Caco-2 (cell line): ENCODE results near the gene TWNK. TPM values are rescaled to one million over a fixed set of nuclear protein-coding genes. Genes with fewer than 3 reads are reported as not detected.

ENCODE experiments used
- BruUV-seq: library from RNA; stranded (reverse); fragments of 400-500 nt; replicated peaks from 2 replicates; lab custom pipeline; 2021; lab: Mats Ljungman, UMichigan
- CTCF ChIA-PET: fragments of 300-600 bp; sonication (Branson Sonifier 250); formaldehyde crosslinking; loops from one replicate; lab custom pipeline; 2022; ENCODE audit warnings: antibody characterized with exemption; lab: Charles Lee
- POLR2A ChIA-PET: fragments of 300-600 bp; sonication (Branson Sonifier 250); formaldehyde crosslinking; loops from one replicate; lab custom pipeline; 2022; ENCODE audit warnings: antibody characterized with exemption; lab: Charles Lee
- DNase-seq, 2 experiments: peaks; one replicate each; pipeline versions ENCODE4 v3.0.0 to v3.0.0-alpha.2; 2020 to 2022
- H3K27me3 ChIP-seq: replicated peaks from 2 replicates; pipeline ENCODE4 v1.6.0; 2011; ENCODE audit warnings: low read length; ENCODE audit not compliant: control insufficient read depth, insufficient read depth
- H3K36me3 ChIP-seq: 2 replicates; pipeline ENCODE4 v1.5.1; 2011; ENCODE audit warnings: low read length; ENCODE audit not compliant: control insufficient read depth, insufficient read depth
- H3K4me1 ChIP-seq: fragments of 250-450 bp; sonication (Bioruptor Pico); 2 replicates; pipeline ENCODE4 v1.5.1; 2020; ENCODE audit warnings: mild to moderate bottlenecking
- H3K4me3 ChIP-seq: 2 replicates; pipeline ENCODE4 v1.5.1; 2011; ENCODE audit warnings: low read depth, mild to moderate bottlenecking, control low read depth, low read length
- H3K9me3 ChIP-seq: fragments of 250-450 bp; sonication (Bioruptor Pico); 2 replicates; pipeline ENCODE4 v1.5.1; 2020; ENCODE audit warnings: mild to moderate bottlenecking, moderate library complexity
- H3K27ac Mint-ChIP-seq: one replicate; pipeline ENCODE4 v1.8.0; 2022; ENCODE audit warnings: mixed read lengths; ENCODE audit not compliant: unreplicated experiment
- H3K27me3 Mint-ChIP-seq: one replicate; pipeline ENCODE4 v1.8.0; 2022; ENCODE audit warnings: mixed read lengths; ENCODE audit not compliant: insufficient read depth, unreplicated experiment
- H3K36me3 Mint-ChIP-seq: one replicate; pipeline ENCODE4 v1.8.0; 2022; ENCODE audit warnings: mild to moderate bottlenecking, mixed read lengths; ENCODE audit not compliant: insufficient read depth, unreplicated experiment
- H3K4me1 Mint-ChIP-seq: one replicate; pipeline ENCODE4 v1.8.0; 2022; ENCODE audit warnings: low read depth, mixed read lengths; ENCODE audit not compliant: unreplicated experiment
- H3K4me3 Mint-ChIP-seq: one replicate; pipeline ENCODE4 v1.8.0; 2022; ENCODE audit warnings: mild to moderate bottlenecking, moderate library complexity, mixed read lengths; ENCODE audit not compliant: unreplicated experiment
- H3K9me3 Mint-ChIP-seq: one replicate; pipeline ENCODE4 v1.8.0; 2022; ENCODE audit warnings: mixed read lengths; ENCODE audit not compliant: unreplicated experiment
- intact Hi-C: fragments of 100-400 bp; cut with micrococcal nuclease; formaldehyde crosslinking; loops from one replicate; pipeline ENCODE4 v1.10.0; 2022; ENCODE audit not compliant: unreplicated experiment
- total RNA-seq: library from RNA; stranded (reverse); gene quantifications from 2 replicates; pipeline ENCODE4 v1.2.3, GENCODE V29; 2022
- TF ChIP-seq, protein P1 (sequence below), 2 experiments: fragments of 200-600 bp in 1 of 2; IDR thresholded peaks; 1 replicate in 1 of 2; 2 replicates in 1 of 2; pipeline versions ENCODE4 v1.5.1 to v1.8.0; 2011 to 2022; ENCODE audit warnings: antibody characterized with exemption in 1 of 2, control low read depth in 1 of 2, inconsistent platforms in 1 of 2, low read depth in 1 of 2, low read length in 1 of 2, mild to moderate bottlenecking in 1 of 2, moderate library complexity in 1 of 2; ENCODE audit not compliant: insufficient read depth in 1 of 2, severe bottlenecking in 1 of 2, unreplicated experiment in 1 of 2

Gene TWNK
- total RNA-seq, 1 experiment from 2014 or later: 29.8 TPM

DNA sequence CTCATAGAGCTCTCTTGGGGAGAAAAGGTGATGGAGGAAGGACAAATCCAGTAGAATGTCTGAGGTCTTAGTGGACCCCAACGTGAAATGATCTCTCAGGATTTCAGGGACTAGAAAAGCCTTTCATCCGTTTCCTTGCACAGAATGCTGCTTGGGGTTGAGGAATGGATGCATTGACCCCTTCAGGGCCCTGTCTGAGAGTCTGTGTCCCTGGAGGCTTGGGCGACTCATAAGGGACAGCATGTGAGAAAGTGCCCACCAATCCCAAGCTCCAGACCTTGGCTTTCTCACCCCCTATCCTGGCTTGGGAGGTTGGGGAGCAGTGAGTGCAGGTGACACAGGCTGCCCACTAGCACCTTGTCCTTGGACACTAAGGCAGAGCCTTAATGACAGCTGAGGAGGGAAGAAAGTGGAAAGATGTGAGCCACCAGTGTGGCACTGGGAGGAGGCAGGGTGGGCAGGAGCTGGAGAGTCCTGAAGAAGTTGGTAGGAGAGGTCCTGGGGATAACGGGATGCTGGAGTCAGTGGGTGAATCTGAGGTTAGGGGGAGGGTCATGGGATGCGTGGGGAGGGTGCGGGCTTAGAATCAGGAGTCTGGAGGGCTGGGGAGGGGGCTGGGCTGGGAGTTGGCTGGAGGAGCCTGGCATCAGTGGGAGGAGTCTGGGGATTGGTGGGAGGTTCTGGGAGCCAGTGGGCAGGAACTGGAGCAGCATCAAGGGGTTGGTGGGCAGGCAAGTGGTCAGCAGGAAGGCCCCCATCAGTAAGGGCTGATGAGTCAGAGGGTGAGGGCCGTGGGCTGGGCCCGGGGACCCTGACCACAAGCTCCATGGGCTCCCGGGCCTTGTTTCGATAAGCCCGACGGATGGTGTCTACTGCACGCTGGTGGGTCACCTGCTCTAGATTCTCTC lies 20.8 kb downstream of the TWNK start:
- H3K27me3 Mint-ChIP-seq: no peaks in the 10 kb centered on the region
- intact Hi-C loops: no loop called here
- no peak overlapping the region for H3K4me3 Mint-ChIP-seq
- no peak overlapping the region for H3K4me3 ChIP-seq
- H3K9me3 Mint-ChIP-seq: no peaks in the 10 kb centered on the region
- DNase-seq: no peak
- BruUV-seq: no TSS peak
- peaks cover 2% of the 10 kb centered on the region for H3K36me3 ChIP-seq
- H3K27me3 ChIP-seq: no peaks in the 10 kb centered on the region
- peaks cover 5% of the 10 kb centered on the region for H3K4me1 Mint-ChIP-seq
- TF ChIP-seq, protein P1, sequence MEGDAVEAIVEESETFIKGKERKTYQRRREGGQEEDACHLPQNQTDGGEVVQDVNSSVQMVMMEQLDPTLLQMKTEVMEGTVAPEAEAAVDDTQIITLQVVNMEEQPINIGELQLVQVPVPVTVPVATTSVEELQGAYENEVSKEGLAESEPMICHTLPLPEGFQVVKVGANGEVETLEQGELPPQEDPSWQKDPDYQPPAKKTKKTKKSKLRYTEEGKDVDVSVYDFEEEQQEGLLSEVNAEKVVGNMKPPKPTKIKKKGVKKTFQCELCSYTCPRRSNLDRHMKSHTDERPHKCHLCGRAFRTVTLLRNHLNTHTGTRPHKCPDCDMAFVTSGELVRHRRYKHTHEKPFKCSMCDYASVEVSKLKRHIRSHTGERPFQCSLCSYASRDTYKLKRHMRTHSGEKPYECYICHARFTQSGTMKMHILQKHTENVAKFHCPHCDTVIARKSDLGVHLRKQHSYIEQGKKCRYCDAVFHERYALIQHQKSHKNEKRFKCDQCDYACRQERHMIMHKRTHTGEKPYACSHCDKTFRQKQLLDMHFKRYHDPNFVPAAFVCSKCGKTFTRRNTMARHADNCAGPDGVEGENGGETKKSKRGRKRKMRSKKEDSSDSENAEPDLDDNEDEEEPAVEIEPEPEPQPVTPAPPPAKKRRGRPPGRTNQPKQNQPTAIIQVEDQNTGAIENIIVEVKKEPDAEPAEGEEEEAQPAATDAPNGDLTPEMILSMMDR (IDR thresholded peaks at IDR 0.05; ENCODE audit: insufficient read depth in 1 of 2, low read depth in 1 of 2, low read length in 1 of 2, severe bottlenecking in 1 of 2, unreplicated experiment in 1 of 2): no peak
- no peaks in the 10 kb centered on the region for H3K9me3 ChIP-seq
- peaks cover 6% of the 10 kb centered on the region for H3K36me3 Mint-ChIP-seq
- ChIA-PET POLR2A (interaction anchor here (0.6 kb wide), 1 partner anchor 98 kb away, joined by 6 read pairs; no protein-coding TSS in a partner anchor), CTCF (interaction anchor here (0.7 kb wide), 1 partner anchor 11 kb away, joined by 5 read pairs; no protein-coding TSS in a partner anchor)
- no peak overlapping the region for H3K27ac Mint-ChIP-seq
- H3K4me1 ChIP-seq: no peaks in the 10 kb centered on the region

DNA sequence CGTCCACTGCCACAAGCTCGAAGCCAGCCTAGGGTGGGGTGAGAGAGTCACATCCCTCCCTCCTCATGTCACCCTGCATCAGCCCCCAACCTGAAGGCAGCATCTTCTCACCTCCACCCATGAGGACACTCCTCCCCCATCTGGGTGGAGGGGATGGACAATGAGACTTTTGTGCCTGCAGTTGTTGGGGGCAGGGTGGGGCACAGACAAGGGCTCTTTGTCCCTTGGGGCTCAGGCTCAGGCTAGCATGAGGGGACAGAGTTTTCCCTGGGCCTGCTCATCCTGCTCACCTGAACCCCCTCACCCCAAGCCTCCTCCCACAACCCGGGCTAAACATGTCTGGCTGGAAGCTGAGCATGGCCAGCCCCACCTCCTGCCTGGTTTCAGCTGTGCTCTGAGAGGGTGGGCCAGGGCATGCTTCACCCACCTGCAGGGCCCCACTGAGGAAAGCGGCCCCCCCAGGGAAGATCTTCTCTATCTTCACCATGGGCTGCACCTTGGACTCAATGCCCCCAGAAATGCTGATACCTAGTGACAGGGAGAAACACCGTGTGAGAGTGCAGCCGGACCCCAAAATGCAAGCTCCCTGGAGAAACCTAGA lies 21.6 kb downstream of the TWNK start:
- Mint-ChIP-seq H3K9me3 (no peaks in the 10 kb centered on the region), H3K4me3 (no peak overlapping the region), H3K27me3 (no peaks in the 10 kb centered on the region), H3K4me1 (peaks cover 9% of the 10 kb centered on the region), H3K27ac (no peak overlapping the region), H3K36me3 (peaks cover 6% of the 10 kb centered on the region)
- intact Hi-C loops: no loop called here
- H3K9me3 ChIP-seq: no peaks in the 10 kb centered on the region
- POLR2A ChIA-PET: interaction anchor here (0.6 kb wide), 1 partner anchor 98 kb away, joined by 6 read pairs; no protein-coding TSS in a partner anchor
- no TSS peak for BruUV-seq
- peaks cover 2% of the 10 kb centered on the region for H3K36me3 ChIP-seq
- no peak for DNase-seq
- TF ChIP-seq, protein P1 (IDR thresholded peaks at IDR 0.05; ENCODE audit: insufficient read depth in 1 of 2, low read depth in 1 of 2, low read length in 1 of 2, severe bottlenecking in 1 of 2, unreplicated experiment in 1 of 2): no peak
- H3K27me3 ChIP-seq: no peaks in the 10 kb centered on the region
- no peak overlapping the region for H3K4me3 ChIP-seq
- CTCF ChIA-PET: no interaction called here
- H3K4me1 ChIP-seq: no peaks in the 10 kb centered on the region

DNA sequence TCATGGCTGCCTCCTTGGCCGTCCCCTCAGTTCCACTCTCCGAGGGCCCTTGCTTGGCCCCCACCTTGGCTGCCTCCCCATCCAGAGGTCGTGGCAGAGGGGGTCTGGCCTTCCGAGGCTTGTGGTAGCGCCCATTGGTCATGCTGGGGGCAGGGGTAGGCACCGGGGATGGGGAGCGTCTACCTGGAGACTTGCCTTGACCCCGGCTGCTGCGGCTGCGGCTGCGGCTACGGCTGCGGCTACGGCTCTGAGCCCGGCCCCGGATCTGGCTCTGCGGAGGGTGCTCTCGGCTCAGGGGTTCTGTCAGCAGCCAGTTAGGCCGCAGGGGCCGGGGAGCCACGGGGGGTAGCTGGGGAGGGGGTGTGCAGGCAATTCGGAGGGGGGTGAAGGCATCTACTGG lies 23.0 kb downstream of the TWNK start:
- Histone ChIP-seq H3K27me3 (no peaks in the 10 kb centered on the region), H3K4me1 (no peaks in the 10 kb centered on the region), H3K36me3 (peaks cover 2% of the 10 kb centered on the region; the same call in 1 of the 2 replicates), H3K9me3 (no peaks in the 10 kb centered on the region), H3K4me3 (no peak overlapping the region)
- Mint-ChIP-seq H3K27me3 (no peaks in the 10 kb centered on the region), H3K9me3 (no peaks in the 10 kb centered on the region), H3K36me3 (peaks cover 1% of the 10 kb centered on the region), H3K4me1 (peaks cover 15% of the 10 kb centered on the region), H3K4me3 (no peak overlapping the region), H3K27ac (peak overlapping the region; percentile 45)
- no peak for DNase-seq
- intact Hi-C loops: loop anchor here (5.0 kb wide), 3 partner anchors 78 to 448 kb away; no protein-coding TSS in a partner anchor
- ChIA-PET POLR2A (interaction anchor here (0.6 kb wide), 1 partner anchor 37 kb away, joined by 3 read pairs; no protein-coding TSS in a partner anchor), CTCF (interaction anchor here (2.2 kb wide), 1 partner anchor 13 kb away, joined by 40 read pairs; no protein-coding TSS in a partner anchor)
- no TSS peak for BruUV-seq
- TF ChIP-seq, protein P1 (IDR thresholded peaks at IDR 0.05; ENCODE audit: insufficient read depth in 1 of 2, low read depth in 1 of 2, low read length in 1 of 2, severe bottlenecking in 1 of 2, unreplicated experiment in 1 of 2): no peak
